Activated CD4-positive, alpha-beta T cell treated with anti-CD3 and anti-CD28 coated beads, Interleukin-2, amount 50 U/mL, for 1 hour (primary cell): ENCODE results near the gene SMIM9.
"Not testable (repeated sequence)": the region's sequence is repeated elsewhere in the genome, so short reads cannot be mapped to it uniquely, and the experiment has no call there.

Experiments used
- DNase-seq: peaks from one replicate; pipeline ENCODE4 v3.0.0-alpha.2; 2020

SMIM9 gene

GRCh38 chrX:154834562-154834961 lies at the start of gene SMIM9:
TSS of gene SMIM9 (minus strand) at chrX:154834662. CDS start at chrX:154830856, 3,806 bp downstream.
- DNase-seq, result no peak

- DNase-seq, result not testable (repeated sequence)
These were observed 49.6 kb upstream of the SMIM9 start for GRCh38 chrX:154884069-154884468.

GRCh38 chrX:154873329-154873728 lies 38.9 kb upstream of the SMIM9 start:
- DNase-seq, result no peak

GRCh38 chrX:154868522-154868921 lies 34.1 kb upstream of the SMIM9 start:
- DNase-seq, result not testable (repeated sequence)

- no peak for DNase-seq
These were observed 20.8 kb upstream of the SMIM9 start for GRCh38 chrX:154855256-154855655.

- no peak for DNase-seq
These were observed 16.6 kb upstream of the SMIM9 start for GRCh38 chrX:154850957-154851611.

GRCh38 chrX:154840856-154841255 lies 6.4 kb upstream of the SMIM9 start:
- DNase-seq, result no peak

GRCh38 chrX:154836163-154836562 lies 1.7 kb upstream of the SMIM9 start:
- no peak for DNase-seq

- no peak for DNase-seq
These were observed 652 bp downstream of the SMIM9 start for GRCh38 chrX:154833746-154834274.

- DNase-seq, result no peak
These were observed 4.5 kb downstream of the SMIM9 start for GRCh38 chrX:154829926-154830442.

- no peak for DNase-seq
These were observed 5.3 kb downstream of the SMIM9 start for GRCh38 chrX:154829134-154829533.

- no peak for DNase-seq
These were observed 6.5 kb downstream of the SMIM9 start for GRCh38 chrX:154828016-154828408.

GRCh38 chrX:154827194-154828015 lies 7.1 kb downstream of the SMIM9 start:
- DNase-seq, result no peak

GRCh38 chrX:154825586-154825985 lies 8.9 kb downstream of the SMIM9 start:
- not testable (repeated sequence) for DNase-seq

GRCh38 chrX:154824638-154825037 lies 9.8 kb downstream of the SMIM9 start:
- DNase-seq, result no peak

GRCh38 chrX:154822029-154822428 lies 12.4 kb downstream of the SMIM9 start:
- DNase-seq, result no peak

GRCh38 chrX:154821523-154821922 lies 12.9 kb downstream of the SMIM9 start:
- no peak for DNase-seq

- no peak for DNase-seq
These were observed 14.6 kb downstream of the SMIM9 start for GRCh38 chrX:154819771-154820341.

- no peak for DNase-seq
These were observed 15.3 kb downstream of the SMIM9 start for GRCh38 chrX:154818916-154819770.

- not testable (repeated sequence) for DNase-seq
These were observed 17.3 kb downstream of the SMIM9 start for GRCh38 chrX:154817048-154817618.

GRCh38 chrX:154816326-154816898 lies 18.1 kb downstream of the SMIM9 start:
- DNase-seq, result not testable (repeated sequence)
